Fibroblast of lung (primary cell): ENCODE results near the gene ATRNL1. TPM values are rescaled to one million over a fixed set of nuclear protein-coding genes. Genes with fewer than 3 reads are reported as not detected.
"Not testable (repeated sequence)": the region's sequence is repeated elsewhere in the genome, so short reads cannot be mapped to it uniquely, and the experiment has no call there.

Experiments used
- DNase-seq, 2 donors: peaks; one replicate each; pipeline versions ENCODE4 v3.0.0 to v3.0.0-alpha.2; 2010; ENCODE audit warnings: low read depth in 2 of 2
- H2AFZ ChIP-seq: 2 replicates; pipeline ENCODE4 v1.5.1; 2012; ENCODE audit warnings: low read length, control low read depth, inconsistent platforms
- H3K27ac ChIP-seq: 2 replicates; pipeline ENCODE4 v1.5.1; 2011; ENCODE audit warnings: low read length, control low read depth; ENCODE audit not compliant: insufficient read depth
- H3K27me3 ChIP-seq: 2 replicates; pipeline ENCODE4 v1.5.1; 2011; ENCODE audit warnings: mild to moderate bottlenecking, low read length; ENCODE audit not compliant: control insufficient read depth, insufficient read depth
- H3K36me3 ChIP-seq: 2 replicates; pipeline ENCODE4 v1.5.1; 2011; ENCODE audit warnings: low read length; ENCODE audit not compliant: control insufficient read depth, insufficient read depth
- H3K4me1 ChIP-seq: 2 replicates; pipeline ENCODE4 v1.5.1; 2011; ENCODE audit warnings: low read length; ENCODE audit not compliant: control insufficient read depth, insufficient read depth; ENCODE audit errors: extremely low read depth
- H3K4me2 ChIP-seq: 2 replicates; pipeline ENCODE4 v1.5.1; 2011; ENCODE audit warnings: low read length, control low read depth; ENCODE audit not compliant: insufficient read depth; ENCODE audit errors: extremely low read depth
- H3K4me3 ChIP-seq, 4 experiments: fragments of 200-600 bp in 1 of 4; sonication (generic) in 1 of 4; replicated peaks in 1 of 4; 2 replicates each; pipeline ENCODE4 v1.5.1; 2011 to 2016; ENCODE audit warnings: low read length in 4 of 4, low read depth in 3 of 4, mild to moderate bottlenecking in 3 of 4, control low read depth in 2 of 4, inconsistent platforms in 1 of 4, mixed read lengths in 1 of 4; ENCODE audit not compliant: insufficient read depth in 1 of 4; ENCODE audit errors: control extremely low read depth in 1 of 4
- H3K79me2 ChIP-seq: 2 replicates; pipeline ENCODE4 v1.5.1; 2012; ENCODE audit warnings: mild to moderate bottlenecking, low read length, inconsistent platforms; ENCODE audit not compliant: control insufficient read depth, insufficient read depth
- H3K9ac ChIP-seq: 2 replicates; pipeline ENCODE4 v1.5.1; 2011; ENCODE audit warnings: mild to moderate bottlenecking, low read length, control low read depth; ENCODE audit not compliant: insufficient read depth
- H3K9me3 ChIP-seq: 2 replicates; pipeline ENCODE4 v1.5.1; 2012; ENCODE audit warnings: low read depth, low read length; ENCODE audit not compliant: control insufficient read depth, insufficient read depth
- H4K20me1 ChIP-seq: 2 replicates; pipeline ENCODE4 v1.5.1; 2011; ENCODE audit warnings: low read length; ENCODE audit not compliant: control insufficient read depth, insufficient read depth; ENCODE audit errors: extremely low read depth
- EZH2 ChIP-seq: IDR thresholded peaks from 2 replicates; pipeline ENCODE4 v1.5.1; 2012; ENCODE audit warnings: low read length, control low read depth, mild to moderate bottlenecking; ENCODE audit errors: missing control alignments
- polyA plus RNA-seq, 2 donors: library from polyadenylated mRNA; depleted of rRNA in 1 of 2; stranded (reverse) in 1 of 2; unstranded in 1 of 2; fragments of >200 nt; gene quantifications; 2 replicates each; pipeline ENCODE4 v1.2.1, GENCODE V29; 2011 to 2012; ENCODE audit warnings: missing spikeins in 1 of 2
- total RNA-seq: library from RNA; depleted of rRNA; stranded (reverse); fragments of >200 nt; gene quantifications from 2 replicates; pipeline ENCODE4 v1.2.1, GENCODE V29; 2014
- TF ChIP-seq, protein P1 (sequence below), 2 donors: IDR thresholded peaks in 1 of 2; conservative IDR thresholded peaks in 1 of 2; 1 replicate in 1 of 2; 2 replicates in 1 of 2; pipeline ENCODE4 v1.5.1; 2011 to 2012; ENCODE audit warnings: low read length in 2 of 2, control low read depth in 1 of 2, inconsistent platforms in 1 of 2, low read depth in 1 of 2, mild to moderate bottlenecking in 1 of 2

Gene ATRNL1
- total and polyA plus RNA-seq, 2 donors (not counting 1 experiment from before 2014, with no cell fraction given), result 0.33 TPM

DNA sequence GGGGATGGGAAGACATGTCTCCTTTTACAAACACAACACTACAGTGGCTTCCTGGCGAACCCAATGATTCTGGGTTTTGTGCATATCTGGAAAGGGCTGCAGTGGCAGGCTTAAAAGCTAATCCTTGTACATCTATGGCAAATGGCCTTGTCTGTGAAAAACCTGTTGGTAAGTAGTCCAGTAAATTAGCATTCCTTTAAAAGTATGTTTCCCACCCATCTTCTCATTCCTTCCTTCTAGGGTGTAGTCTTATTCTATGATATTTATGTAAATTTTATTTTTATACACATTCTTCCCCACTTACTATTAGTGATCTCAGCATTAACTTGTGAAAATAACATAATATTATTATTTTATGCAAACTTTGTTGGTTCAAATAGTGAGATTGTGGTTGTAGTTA, 206.9 kb downstream of the ATRNL1 start:
- Histone ChIP-seq H3K27me3 (no peaks in the 10 kb centered on the region), H3K9ac (no peak overlapping the region), H2AFZ (no peak overlapping the region), H3K4me2 (no peak overlapping the region), H3K9me3 (no peaks in the 10 kb centered on the region), H3K4me1 (no peaks in the 10 kb centered on the region), H4K20me1 (no peaks in the 10 kb centered on the region), H3K79me2 (no peaks in the 10 kb centered on the region), H3K36me3 (no peaks in the 10 kb centered on the region), H3K27ac (no peak overlapping the region), H3K4me3 (no peak overlapping the region)
- TF ChIP-seq EZH2, result no peak
- TF ChIP-seq, protein P1, sequence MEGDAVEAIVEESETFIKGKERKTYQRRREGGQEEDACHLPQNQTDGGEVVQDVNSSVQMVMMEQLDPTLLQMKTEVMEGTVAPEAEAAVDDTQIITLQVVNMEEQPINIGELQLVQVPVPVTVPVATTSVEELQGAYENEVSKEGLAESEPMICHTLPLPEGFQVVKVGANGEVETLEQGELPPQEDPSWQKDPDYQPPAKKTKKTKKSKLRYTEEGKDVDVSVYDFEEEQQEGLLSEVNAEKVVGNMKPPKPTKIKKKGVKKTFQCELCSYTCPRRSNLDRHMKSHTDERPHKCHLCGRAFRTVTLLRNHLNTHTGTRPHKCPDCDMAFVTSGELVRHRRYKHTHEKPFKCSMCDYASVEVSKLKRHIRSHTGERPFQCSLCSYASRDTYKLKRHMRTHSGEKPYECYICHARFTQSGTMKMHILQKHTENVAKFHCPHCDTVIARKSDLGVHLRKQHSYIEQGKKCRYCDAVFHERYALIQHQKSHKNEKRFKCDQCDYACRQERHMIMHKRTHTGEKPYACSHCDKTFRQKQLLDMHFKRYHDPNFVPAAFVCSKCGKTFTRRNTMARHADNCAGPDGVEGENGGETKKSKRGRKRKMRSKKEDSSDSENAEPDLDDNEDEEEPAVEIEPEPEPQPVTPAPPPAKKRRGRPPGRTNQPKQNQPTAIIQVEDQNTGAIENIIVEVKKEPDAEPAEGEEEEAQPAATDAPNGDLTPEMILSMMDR (conservative IDR thresholded peaks at IDR 0.05 in 1 of 2, IDR thresholded peaks at IDR 0.05 in 1 of 2; ENCODE audit: low read depth in 1 of 2, low read length in 2 of 2), result no peak
- no peak for DNase-seq

DNA sequence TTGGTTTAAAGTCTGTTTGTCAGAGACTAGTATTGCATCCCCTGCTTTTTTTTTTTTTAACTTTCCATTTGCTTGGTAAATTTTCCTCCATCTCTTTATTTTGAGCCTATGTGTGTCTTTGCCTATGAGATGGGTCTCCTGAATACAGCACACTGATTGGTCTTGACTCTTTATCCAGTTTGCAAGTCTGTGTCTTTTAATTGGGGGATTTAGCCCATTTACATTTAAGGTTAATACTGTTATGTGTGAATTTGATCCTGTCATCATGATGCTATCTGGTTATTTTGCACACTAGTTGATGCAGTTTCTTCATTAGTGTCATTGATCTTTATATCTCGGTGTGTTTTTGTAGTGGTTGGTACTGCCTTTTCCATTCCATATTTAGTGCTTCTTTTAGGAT, 226.5 kb downstream of the ATRNL1 start:
- not testable (repeated sequence) for DNase-seq, H3K79me2 ChIP-seq, H3K9me3 ChIP-seq, H4K20me1 ChIP-seq, H3K27me3 ChIP-seq, H2AFZ ChIP-seq, H3K9ac ChIP-seq, H3K27ac ChIP-seq, H3K36me3 ChIP-seq, H3K4me2 ChIP-seq, H3K4me3 ChIP-seq, H3K4me1 ChIP-seq

DNA sequence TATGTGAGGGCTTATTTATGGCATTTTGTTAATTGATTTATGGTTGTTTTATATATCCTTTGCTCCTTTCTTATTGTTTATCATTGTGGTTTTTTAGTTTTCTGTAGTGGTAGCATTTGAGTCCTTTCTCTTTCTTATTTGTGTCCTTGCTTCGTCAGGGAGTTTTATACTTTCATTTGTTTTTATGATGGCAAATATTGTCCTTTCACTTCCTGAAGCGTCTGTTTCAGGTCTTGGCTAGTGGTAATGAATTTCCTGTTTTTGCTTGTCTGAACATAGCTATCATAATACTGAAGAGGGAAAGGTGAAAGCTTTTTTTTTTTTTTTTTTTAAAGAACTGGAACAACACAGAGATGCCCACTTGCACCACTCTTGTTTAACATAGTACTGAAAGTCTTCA, 228.2 kb downstream of the ATRNL1 start:
- Histone ChIP-seq H3K79me2 (no peaks in the 10 kb centered on the region), H3K4me3 (no peak overlapping the region), H3K4me2 (no peak overlapping the region), H3K27ac (no peak overlapping the region), H2AFZ (no peak overlapping the region), H3K9me3 (no peaks in the 10 kb centered on the region), H3K36me3 (no peaks in the 10 kb centered on the region), H3K9ac (no peak overlapping the region), H3K4me1 (no peaks in the 10 kb centered on the region), H4K20me1 (no peaks in the 10 kb centered on the region), H3K27me3 (no peaks in the 10 kb centered on the region)
- no peak for TF ChIP-seq EZH2
- TF ChIP-seq, protein P1 (conservative IDR thresholded peaks at IDR 0.05 in 1 of 2, IDR thresholded peaks at IDR 0.05 in 1 of 2; ENCODE audit: low read depth in 1 of 2, low read length in 2 of 2), result no peak
- DNase-seq, result no peak

DNA sequence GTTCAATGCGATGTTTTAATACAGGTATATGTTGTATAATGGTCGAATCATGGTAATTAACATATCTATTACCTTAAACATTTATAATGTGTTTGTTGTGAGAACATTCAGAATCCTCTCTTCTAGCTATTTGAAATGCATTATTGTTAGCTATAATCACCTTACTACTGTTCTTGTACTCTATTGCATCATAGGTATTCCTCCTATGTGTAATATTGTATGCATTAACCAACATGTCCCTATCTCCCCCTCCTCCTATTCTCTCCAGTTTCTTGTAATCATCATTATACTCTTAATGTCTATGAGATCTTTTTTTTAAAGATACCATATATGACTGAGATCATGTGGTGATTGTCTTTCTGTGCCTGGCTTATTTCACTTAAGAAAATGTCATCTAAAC, 235.2 kb downstream of the ATRNL1 start:
- Histone ChIP-seq H4K20me1 (no peaks in the 10 kb centered on the region), H3K4me1 (no peaks in the 10 kb centered on the region), H3K4me2 (no peak overlapping the region), H3K36me3 (no peaks in the 10 kb centered on the region), H3K27me3 (no peaks in the 10 kb centered on the region), H3K9ac (no peak overlapping the region), H3K27ac (no peak overlapping the region), H3K79me2 (no peaks in the 10 kb centered on the region), H2AFZ (no peak overlapping the region), H3K9me3 (no peaks in the 10 kb centered on the region), H3K4me3 (no peak overlapping the region)
- no peak for DNase-seq
- TF ChIP-seq, protein P1 (conservative IDR thresholded peaks at IDR 0.05 in 1 of 2, IDR thresholded peaks at IDR 0.05 in 1 of 2; ENCODE audit: low read depth in 1 of 2, low read length in 2 of 2), result no peak
- no peak for TF ChIP-seq EZH2
